H9 (cell line): ENCODE results near the gene CDH8. TPM values are rescaled to one million over a fixed set of nuclear protein-coding genes. Genes with fewer than 3 reads are reported as not detected.

Experiments
- DNase-seq: peaks from one replicate; pipeline ENCODE4 v3.0.0-alpha.2; 2017
- H2AFZ ChIP-seq: one replicate; pipeline ENCODE4 v1.6.1; 2013; ENCODE audit warnings: mild to moderate bottlenecking, low read length, control low read depth, moderate library complexity
- H2AK5ac ChIP-seq: 2 replicates; pipeline ENCODE4 v1.6.1; 2013; ENCODE audit warnings: low read length, control low read depth, mixed read lengths; ENCODE audit not compliant: insufficient read length
- H2BK120ac ChIP-seq: one replicate; pipeline ENCODE4 v1.6.1; 2013; ENCODE audit warnings: low read depth, mild to moderate bottlenecking, low read length, control low read depth, inconsistent platforms; ENCODE audit not compliant: poor library complexity, severe bottlenecking
- H2BK12ac ChIP-seq: 2 replicates; pipeline ENCODE4 v1.6.1; 2013; ENCODE audit warnings: low read length, control low read depth, mixed read lengths, low read depth; ENCODE audit not compliant: insufficient read length
- H2BK15ac ChIP-seq: 2 replicates; pipeline ENCODE4 v1.6.1; 2013; ENCODE audit warnings: low read depth, low read length, control low read depth
- H2BK20ac ChIP-seq: one replicate; pipeline ENCODE4 v1.6.1; 2013; ENCODE audit warnings: low read depth, mild to moderate bottlenecking, low read length, control low read depth, inconsistent platforms; ENCODE audit not compliant: poor library complexity, severe bottlenecking
- H2BK5ac ChIP-seq: 2 replicates; pipeline ENCODE4 v1.6.1; 2013; ENCODE audit warnings: low read length, control low read depth, mixed read lengths; ENCODE audit not compliant: insufficient read length
- H3K14ac ChIP-seq: 2 replicates; pipeline ENCODE4 v1.6.1; 2013; ENCODE audit warnings: low read length, control low read depth; ENCODE audit not compliant: insufficient read depth
- H3K18ac ChIP-seq: 2 replicates; pipeline ENCODE4 v1.6.1; 2013; ENCODE audit warnings: low read depth, mild to moderate bottlenecking, mixed read lengths, low read length, control low read depth; ENCODE audit not compliant: insufficient read length
- H3K23ac ChIP-seq: 2 replicates; pipeline ENCODE4 v1.6.1; 2013; ENCODE audit warnings: low read length, control low read depth, mixed read lengths, low read depth; ENCODE audit not compliant: insufficient read length
- H3K23me2 ChIP-seq: 2 replicates; pipeline ENCODE4 v1.6.1; 2013; ENCODE audit warnings: low read depth, mild to moderate bottlenecking, mixed read lengths, low read length, control low read depth; ENCODE audit not compliant: insufficient read length, poor library complexity, severe bottlenecking
- H3K27ac ChIP-seq: 2 replicates; pipeline ENCODE4 v1.5.1; 2013; ENCODE audit warnings: low read length, control low read depth, mixed read lengths, low read depth; ENCODE audit not compliant: insufficient read length
- H3K27me3 ChIP-seq: 2 replicates; pipeline ENCODE4 v1.6.1; 2013; ENCODE audit warnings: low read length, control low read depth, inconsistent platforms; ENCODE audit not compliant: insufficient read depth
- H3K4ac ChIP-seq: 2 replicates; pipeline ENCODE4 v1.6.1; 2013; ENCODE audit warnings: low read depth, mild to moderate bottlenecking, control low read depth, inconsistent platforms, low read length, moderate library complexity
- H3K4me1 ChIP-seq: 2 replicates; pipeline ENCODE4 v1.6.1; 2013; ENCODE audit warnings: low read length, control low read depth, inconsistent platforms; ENCODE audit not compliant: insufficient read depth
- H3K4me2 ChIP-seq: 2 replicates; pipeline ENCODE4 v1.6.1; 2013; ENCODE audit warnings: low read length, control low read depth, mixed read lengths; ENCODE audit not compliant: insufficient read length, insufficient read depth
- H3K56ac ChIP-seq: 2 replicates; pipeline ENCODE4 v1.6.1; 2013; ENCODE audit warnings: low read depth, mild to moderate bottlenecking, mixed read lengths, low read length, control low read depth; ENCODE audit not compliant: insufficient read length
- H3K79me1 ChIP-seq: 2 replicates; pipeline ENCODE4 v1.6.1; 2013; ENCODE audit warnings: low read depth, mild to moderate bottlenecking, moderate library complexity, low read length, control low read depth, inconsistent platforms; ENCODE audit not compliant: insufficient read depth, poor library complexity, severe bottlenecking
- H3K79me2 ChIP-seq: 2 replicates; pipeline ENCODE4 v1.6.1; 2013; ENCODE audit warnings: low read length, control low read depth, inconsistent platforms; ENCODE audit not compliant: insufficient read depth
- H3K9ac ChIP-seq: 2 replicates; pipeline ENCODE4 v1.6.1; 2013; ENCODE audit warnings: low read length, control low read depth, mixed read lengths; ENCODE audit not compliant: insufficient read length; ENCODE audit errors: extremely low read depth
- H3K9me3 ChIP-seq: one replicate; pipeline ENCODE4 v1.6.1; 2013; ENCODE audit warnings: low read depth, low read length, inconsistent platforms; ENCODE audit not compliant: control insufficient read depth
- H3T11ph ChIP-seq: one replicate; pipeline ENCODE4 v1.6.1; 2013; ENCODE audit warnings: mild to moderate bottlenecking, low read length, control low read depth, inconsistent platforms
- H4K20me1 ChIP-seq: one replicate; pipeline ENCODE4 v1.6.1; 2013; ENCODE audit not compliant: control insufficient read depth, insufficient read length, insufficient read depth
- H4K5ac ChIP-seq: 2 replicates; pipeline ENCODE4 v1.6.1; 2013; ENCODE audit warnings: low read depth, mild to moderate bottlenecking, mixed read lengths, low read length, control low read depth; ENCODE audit not compliant: insufficient read length
- H4K8ac ChIP-seq: replicated peaks from 2 replicates; pipeline ENCODE4 v1.6.1; 2013; ENCODE audit warnings: low read length, control low read depth, mixed read lengths, low read depth; ENCODE audit not compliant: insufficient read length
- H4K91ac ChIP-seq: 2 replicates; pipeline ENCODE4 v1.6.1; 2013; ENCODE audit warnings: low read depth, mild to moderate bottlenecking, moderate library complexity, mixed read lengths, low read length, control low read depth; ENCODE audit not compliant: insufficient read length
- H3K27ac Mint-ChIP-seq, 3 experiments: 2 replicates in 2 of 3; 3 replicates in 1 of 3; pipeline ENCODE4 v1.8.0; 2020 to 2021; ENCODE audit warnings: mixed read lengths in 3 of 3, mild to moderate bottlenecking in 1 of 3, moderate library complexity in 1 of 3
- H3K27me3 Mint-ChIP-seq: 2 replicates; pipeline ENCODE4 v1.8.0; 2021; ENCODE audit warnings: low read depth, mild to moderate bottlenecking, moderate library complexity, mixed read lengths
- H3K36me3 Mint-ChIP-seq, 3 experiments: 2 replicates in 2 of 3; 3 replicates in 1 of 3; pipeline ENCODE4 v1.8.0; 2020 to 2021; ENCODE audit warnings: low read depth in 3 of 3, mixed read lengths in 3 of 3; ENCODE audit not compliant: insufficient read depth in 1 of 3
- H3K4me1 Mint-ChIP-seq, 2 experiments: 2 replicates each; pipeline ENCODE4 v1.8.0; 2020; ENCODE audit warnings: mixed read lengths in 2 of 2
- H3K4me3 Mint-ChIP-seq, 2 experiments: 2 replicates in 1 of 2; 3 replicates in 1 of 2; pipeline ENCODE4 v1.8.0; 2020 to 2021; ENCODE audit warnings: mild to moderate bottlenecking in 2 of 2, mixed read lengths in 2 of 2, moderate library complexity in 1 of 2
- H3K9me3 Mint-ChIP-seq, 2 experiments: 2 replicates in 1 of 2; 3 replicates in 1 of 2; pipeline ENCODE4 v1.8.0; 2020; ENCODE audit warnings: mild to moderate bottlenecking in 2 of 2, mixed read lengths in 2 of 2, moderate library complexity in 1 of 2
- WGBS: extraction: QIAGEN DNeasy Blood & Tissue Kit; methylation state at CpG from one replicate; pipeline ENCODE4 v1.1.7; 2013; ENCODE audit warnings: missing lambda C conversion rate, low lambda C conversion rate, mixed read lengths; ENCODE audit not compliant: insufficient read length; ENCODE audit errors: extremely low coverage; 5-methylcytosine and 5-hydroxymethylcytosine counted together
- total RNA-seq: library from RNA; stranded (reverse); gene quantifications from 2 replicates; pipeline ENCODE4 v1.2.1, GENCODE V29; 2021
- TF ChIP-seq, protein P1 (sequence below): fragments of 200-600 bp; sonication (generic); conservative IDR thresholded peaks from 3 replicates; pipeline ENCODE4 v1.8.0; 2021; ENCODE audit warnings: antibody characterized with exemption, mild to moderate bottlenecking

The CDH8 gene
- total RNA-seq, 1 experiment from 2014 or later = 12.0 TPM

- Histone ChIP-seq H2AFZ (no peak overlapping the region), H3K27me3 (no peaks in the 10 kb centered on the region), H4K8ac (no peak overlapping the region), H3K4ac (no peak overlapping the region), H3K79me1 (no peaks in the 10 kb centered on the region), H2BK12ac (no peak overlapping the region), H3K56ac (no peak overlapping the region), H4K5ac (no peak overlapping the region), H2BK20ac (no peak overlapping the region), H2BK15ac (no peak overlapping the region), H2BK5ac (no peak overlapping the region), H3K23me2 (no peaks in the 10 kb centered on the region), H3K9ac (no peak overlapping the region), H3K9me3 (no peaks in the 10 kb centered on the region), H2BK120ac (no peak overlapping the region), H3K23ac (no peak overlapping the region), H3K4me1 (no peaks in the 10 kb centered on the region; the same call in 1 of the 2 replicates), H3T11ph (no peak overlapping the region), H2AK5ac (no peak overlapping the region), H3K14ac (no peak overlapping the region), H3K27ac (no peak overlapping the region), H4K20me1 (no peaks in the 10 kb centered on the region), H3K4me2 (no peak overlapping the region), H4K91ac (no peak overlapping the region), H3K18ac (no peak overlapping the region), H3K79me2 (no peaks in the 10 kb centered on the region)
- no peaks in the 10 kb centered on the region for H3K9me3 Mint-ChIP-seq
- no peak for DNase-seq
- H3K27me3 Mint-ChIP-seq = no peaks in the 10 kb centered on the region; the same call in 1 of the 2 replicates
- H3K4me3 Mint-ChIP-seq = no peak overlapping the region
- H3K4me1 Mint-ChIP-seq = peaks cover 36 to 39% of the 10 kb centered on the region in 2 experiments
- H3K36me3 Mint-ChIP-seq = peaks cover 0 to 1% (median under 1%) of the 10 kb centered on the region in 3 experiments; a peak in 2 of 7 replicates
- H3K27ac Mint-ChIP-seq = no peak overlapping the region; a peak in 1 of 7 replicates
- no CpG with 5 or more reads among the region's 3 CpGs for WGBS
- TF ChIP-seq, protein P1, sequence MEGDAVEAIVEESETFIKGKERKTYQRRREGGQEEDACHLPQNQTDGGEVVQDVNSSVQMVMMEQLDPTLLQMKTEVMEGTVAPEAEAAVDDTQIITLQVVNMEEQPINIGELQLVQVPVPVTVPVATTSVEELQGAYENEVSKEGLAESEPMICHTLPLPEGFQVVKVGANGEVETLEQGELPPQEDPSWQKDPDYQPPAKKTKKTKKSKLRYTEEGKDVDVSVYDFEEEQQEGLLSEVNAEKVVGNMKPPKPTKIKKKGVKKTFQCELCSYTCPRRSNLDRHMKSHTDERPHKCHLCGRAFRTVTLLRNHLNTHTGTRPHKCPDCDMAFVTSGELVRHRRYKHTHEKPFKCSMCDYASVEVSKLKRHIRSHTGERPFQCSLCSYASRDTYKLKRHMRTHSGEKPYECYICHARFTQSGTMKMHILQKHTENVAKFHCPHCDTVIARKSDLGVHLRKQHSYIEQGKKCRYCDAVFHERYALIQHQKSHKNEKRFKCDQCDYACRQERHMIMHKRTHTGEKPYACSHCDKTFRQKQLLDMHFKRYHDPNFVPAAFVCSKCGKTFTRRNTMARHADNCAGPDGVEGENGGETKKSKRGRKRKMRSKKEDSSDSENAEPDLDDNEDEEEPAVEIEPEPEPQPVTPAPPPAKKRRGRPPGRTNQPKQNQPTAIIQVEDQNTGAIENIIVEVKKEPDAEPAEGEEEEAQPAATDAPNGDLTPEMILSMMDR = no peak
Observed at GRCh38 chr16:61944004-61944403, 92.2 kb downstream of the CDH8 start.
